Gastrocnemius medialis (tissue), 4 donors: ENCODE results near the gene DTD1. TPM values are rescaled to one million over a fixed set of nuclear protein-coding genes. Genes with fewer than 3 reads are reported as not detected.

Experiments
- ATAC-seq, 2 donors: fragments of 150-250 bp; one replicate each; pipeline ENCODE4 v1.9.1; 2016
- DNase-seq, 2 donors: peaks; one replicate each; pipeline ENCODE4 v3.0.0-alpha.2; 2019
- H3K27ac ChIP-seq, 4 donors: fragments of 200-600 bp; sonication (generic); 1 replicate in 1 of 4; 2 replicates in 3 of 4; pipeline ENCODE4 v1.5.1; 2016 to 2018; ENCODE audit warnings: mild to moderate bottlenecking in 2 of 4, moderate library complexity in 1 of 4
- H3K27me3 ChIP-seq, 3 donors: fragments of 200-600 bp; sonication (generic) in 2 of 3; 1 replicate in 1 of 3; 2 replicates in 2 of 3; pipeline versions ENCODE4 v1.5.1 to v1.6.0; 2016 to 2019; ENCODE audit warnings: mild to moderate bottlenecking in 1 of 3, moderate library complexity in 1 of 3
- H3K36me3 ChIP-seq, 2 donors: fragments of 200-600 bp; sonication (generic) in 1 of 2; one replicate each; pipeline ENCODE4 v1.5.1; 2017 to 2018
- H3K4me1 ChIP-seq, 2 donors: fragments of 200-600 bp; sonication (generic) in 1 of 2; one replicate each; pipeline ENCODE4 v1.5.1; 2016 to 2017; ENCODE audit warnings: mild to moderate bottlenecking in 2 of 2
- H3K4me3 ChIP-seq, 4 donors: fragments of 200-600 bp; sonication (generic) in 3 of 4; 1 replicate in 1 of 4; 2 replicates in 3 of 4; pipeline ENCODE4 v1.5.1; 2016 to 2019; ENCODE audit warnings: mild to moderate bottlenecking in 2 of 4
- H3K9me3 ChIP-seq, 3 donors: fragments of 200-600 bp; sonication (generic) in 2 of 3; 1 replicate in 1 of 3; 2 replicates in 2 of 3; pipeline ENCODE4 v1.5.1; 2016 to 2019
- POLR2A ChIP-seq, 2 donors: fragments of 450-650 bp; IDR thresholded peaks; one replicate each; pipeline ENCODE4 v1.6.1; 2017; ENCODE audit warnings: antibody characterized with exemption in 2 of 2, mild to moderate bottlenecking in 2 of 2, moderate library complexity in 2 of 2
- in situ Hi-C, 4 donors: fragments of 200-750 bp; cut with MboI; loops; one replicate each; pipeline versions ENCODE4 v1.15.0 to v1.8.0; 2017; ENCODE audit warnings: low sequenced_read_pairs in 4 of 4
- intact Hi-C: fragments of 100-400 bp; cut with DNase I; formaldehyde crosslinking; loops from one replicate; pipeline ENCODE4 v1.15.1; 2023; ENCODE audit warnings: low total_unique reads
- total RNA-seq, 4 donors: library from RNA; depleted of rRNA; stranded (reverse); fragments of >200 nt; gene quantifications; one replicate each; pipeline versions ENCODE4 v1.1.0 to v1.2.3, GENCODE V29; 2016
- TF ChIP-seq, protein P1 (sequence below), 5 experiments: fragments of 450-650 bp in 3 of 5; fragments of 200-600 bp in 2 of 5; sonication (generic) in 2 of 5; IDR thresholded peaks in 4 of 5; conservative IDR thresholded peaks in 1 of 5; 1 replicate in 4 of 5; 2 replicates in 1 of 5; pipeline ENCODE4 v1.5.1; 2016 to 2019; ENCODE audit warnings: antibody characterized with exemption in 5 of 5, mild to moderate bottlenecking in 3 of 5, moderate library complexity in 3 of 5

Gene DTD1
- total RNA-seq, 4 donors from 2014 or later: 18.0 to 33.0 (median 26.5) TPM

- peaks cover 0 to 83% of the 10 kb centered on the region in 2 donors for H3K36me3 ChIP-seq
- H3K27me3 ChIP-seq: no peaks in the 10 kb centered on the region
- H3K4me1 ChIP-seq: no peaks in the 10 kb centered on the region
- no peak overlapping the region for H3K4me3 ChIP-seq
- no peak for ATAC-seq
- no peaks in the 10 kb centered on the region for H3K9me3 ChIP-seq
- no peak for DNase-seq
- in situ Hi-C loops (no loop called here), intact Hi-C loops (no loop called here)
- TF ChIP-seq POLR2A (IDR thresholded peaks at IDR 0.05): no peak
- TF ChIP-seq, protein P1, sequence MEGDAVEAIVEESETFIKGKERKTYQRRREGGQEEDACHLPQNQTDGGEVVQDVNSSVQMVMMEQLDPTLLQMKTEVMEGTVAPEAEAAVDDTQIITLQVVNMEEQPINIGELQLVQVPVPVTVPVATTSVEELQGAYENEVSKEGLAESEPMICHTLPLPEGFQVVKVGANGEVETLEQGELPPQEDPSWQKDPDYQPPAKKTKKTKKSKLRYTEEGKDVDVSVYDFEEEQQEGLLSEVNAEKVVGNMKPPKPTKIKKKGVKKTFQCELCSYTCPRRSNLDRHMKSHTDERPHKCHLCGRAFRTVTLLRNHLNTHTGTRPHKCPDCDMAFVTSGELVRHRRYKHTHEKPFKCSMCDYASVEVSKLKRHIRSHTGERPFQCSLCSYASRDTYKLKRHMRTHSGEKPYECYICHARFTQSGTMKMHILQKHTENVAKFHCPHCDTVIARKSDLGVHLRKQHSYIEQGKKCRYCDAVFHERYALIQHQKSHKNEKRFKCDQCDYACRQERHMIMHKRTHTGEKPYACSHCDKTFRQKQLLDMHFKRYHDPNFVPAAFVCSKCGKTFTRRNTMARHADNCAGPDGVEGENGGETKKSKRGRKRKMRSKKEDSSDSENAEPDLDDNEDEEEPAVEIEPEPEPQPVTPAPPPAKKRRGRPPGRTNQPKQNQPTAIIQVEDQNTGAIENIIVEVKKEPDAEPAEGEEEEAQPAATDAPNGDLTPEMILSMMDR (IDR thresholded peaks at IDR 0.05 in 4 of 5, conservative IDR thresholded peaks at IDR 0.05 in 1 of 5): no peak
- no peak overlapping the region for H3K27ac ChIP-seq
Observed at GRCh38 chr20:18545566-18545965, 42.3 kb upstream of the DTD1 start.

DNA sequence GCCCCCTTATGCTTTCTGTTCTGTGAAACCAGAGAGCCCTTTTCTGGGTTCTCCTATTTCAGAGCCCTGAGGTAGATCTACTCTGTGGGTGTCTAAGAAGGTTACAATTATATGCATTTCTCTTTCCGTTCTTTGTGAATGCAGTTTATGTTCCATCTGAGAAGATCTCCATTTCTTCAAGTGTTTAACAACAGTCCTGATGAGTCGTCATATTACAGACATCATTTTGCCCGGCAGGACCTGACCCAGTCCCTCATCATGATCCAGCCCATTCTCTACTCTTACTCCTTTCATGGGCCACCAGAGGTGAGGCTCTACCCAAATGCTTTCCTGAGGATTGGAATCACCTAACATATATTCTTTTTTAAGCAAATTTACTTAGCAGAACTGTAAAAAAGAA is 39.4 kb upstream of the DTD1 start:
- intact Hi-C loops (no loop called here), in situ Hi-C loops (no loop called here)
- no peaks in the 10 kb centered on the region for H3K27me3 ChIP-seq

DNA sequence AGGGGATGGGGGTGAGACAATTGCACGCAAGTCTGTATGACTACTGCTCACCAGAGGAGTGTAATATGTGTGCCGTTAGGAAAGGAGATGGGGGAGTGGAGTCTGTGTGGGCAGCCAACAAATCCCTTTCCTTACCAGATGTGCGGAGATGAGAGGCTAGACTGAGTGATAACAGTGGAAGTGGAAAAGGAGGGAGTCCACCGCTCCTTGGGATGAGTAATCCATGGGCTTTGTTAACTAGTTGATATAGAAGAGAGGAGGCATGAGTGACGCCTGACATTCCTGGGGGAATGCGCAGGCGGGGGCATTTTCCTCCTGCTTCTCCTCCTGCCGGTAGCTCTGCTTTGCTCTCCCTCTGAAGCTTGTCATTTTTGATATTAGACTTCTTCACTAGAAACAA is 34.1 kb upstream of the DTD1 start:
- intact Hi-C loops (no loop called here), in situ Hi-C loops (loop anchor here in 1 of 4 donors (25.0 kb wide), 1 partner anchor 1816 kb away; the partner anchor contains the start of genes OTOR and SNRPB2)
- DNase-seq (no peak), ATAC-seq (no peak)
- H3K4me3 ChIP-seq: no peak overlapping the region
- no peak overlapping the region for H3K27ac ChIP-seq
- H3K9me3 ChIP-seq: no peaks in the 10 kb centered on the region
- no peaks in the 10 kb centered on the region for H3K4me1 ChIP-seq
- TF ChIP-seq, protein P1 (IDR thresholded peaks at IDR 0.05 in 4 of 5, conservative IDR thresholded peaks at IDR 0.05 in 1 of 5): no peak
- TF ChIP-seq POLR2A (IDR thresholded peaks at IDR 0.05): no peak
- no peaks in the 10 kb centered on the region for H3K27me3 ChIP-seq
- H3K36me3 ChIP-seq: peaks cover 0 to 64% of the 10 kb centered on the region in 2 donors

More for the DNA sequence above, 39.4 kb upstream of the DTD1 start:
- no peaks in the 10 kb centered on the region for H3K9me3 ChIP-seq
- H3K4me1 ChIP-seq: no peaks in the 10 kb centered on the region
- ATAC-seq (no peak), DNase-seq (no peak)
- TF ChIP-seq, protein P1 (IDR thresholded peaks at IDR 0.05 in 4 of 5, conservative IDR thresholded peaks at IDR 0.05 in 1 of 5): no peak
- no peak for TF ChIP-seq POLR2A (IDR thresholded peaks at IDR 0.05)
- H3K27ac ChIP-seq: no peak overlapping the region
- peaks cover 0 to 83% of the 10 kb centered on the region in 2 donors for H3K36me3 ChIP-seq
- H3K4me3 ChIP-seq: no peak overlapping the region

DNA sequence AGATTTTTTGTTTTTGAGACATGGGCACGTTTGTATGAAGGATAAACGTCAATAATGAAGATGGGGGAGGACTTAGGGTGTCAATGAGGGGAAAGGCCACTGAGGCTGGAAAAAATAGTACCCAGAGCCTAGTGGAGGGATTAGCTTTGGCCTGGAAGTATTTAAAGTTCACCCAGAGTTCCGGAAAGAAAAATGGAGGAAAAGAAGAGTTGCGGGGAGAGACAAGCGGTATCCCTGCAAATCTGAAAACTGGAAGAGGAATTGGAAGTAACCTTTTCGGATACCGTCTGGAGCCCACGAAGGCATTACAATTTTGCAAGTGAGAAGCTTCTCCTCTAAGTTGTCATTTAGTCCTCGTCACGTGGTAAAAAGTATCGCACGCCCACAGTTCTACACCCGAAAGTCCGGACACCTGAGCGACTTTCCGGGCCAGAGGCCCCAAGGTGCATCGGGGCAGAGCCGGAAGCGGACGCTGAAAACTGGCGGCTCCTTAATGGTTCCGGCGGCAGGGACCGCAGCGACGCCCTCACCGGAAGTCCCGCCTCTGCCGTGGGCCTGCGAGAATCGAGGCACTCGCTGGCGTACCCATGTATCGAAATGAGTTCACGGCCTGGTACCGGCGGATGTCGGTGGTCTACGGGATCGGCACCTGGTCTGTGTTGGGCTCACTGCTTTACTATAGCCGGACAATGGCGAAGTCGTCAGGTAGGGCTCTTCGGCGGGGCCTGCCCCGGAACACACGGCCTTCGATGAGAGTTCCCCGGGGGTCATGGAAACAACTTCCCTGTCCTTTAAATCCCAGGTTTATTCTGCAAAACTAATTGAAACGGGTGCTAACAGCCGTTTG is 20.7 kb upstream of the DTD1 start, which contains the start of gene SMIM26:
Gene SMIM26 (plus strand): TSS at position 541 of the 847 bp plus-strand sequence. CDS start 47 bp downstream, at position 588.
- in situ Hi-C loops: loop anchor here in 1 of 4 donors (25.0 kb wide), 1 partner anchor 1830 kb away; the partner anchor contains the start of genes OTOR and SNRPB2
- intact Hi-C loops: loop anchor here (1.0 to 5.0 kb wide), 4 partner anchors 60 to 280 kb away; partner anchors contain the start of genes DZANK1, POLR3F, SEC23B and ZNF133
- peak; percentile 97 to 99 for ATAC-seq

More for the DNA sequence above, 20.7 kb upstream of the DTD1 start, which contains the start of gene SMIM26:
- Histone ChIP-seq H3K27ac (peak within 1 kb of the TSS; percentile 82 to 90 (median 86)), H3K27me3 (no peaks in the 10 kb centered on the region), H3K4me1 (peaks cover 13 to 20% of the 10 kb centered on the region in 2 donors), H3K4me3 (peak within 1 kb of the TSS; percentile 61 to 85 (median 78)), H3K9me3 (no peaks in the 10 kb centered on the region), H3K36me3 (peaks cover 0 to 33% of the 10 kb centered on the region in 2 donors)
- TF ChIP-seq, protein P1 (IDR thresholded peaks at IDR 0.05 in 4 of 5, conservative IDR thresholded peaks at IDR 0.05 in 1 of 5): no peak
- TF ChIP-seq POLR2A (IDR thresholded peaks at IDR 0.05): peak in 1 of 2 donors; percentile 45
- peak; percentile 88 for DNase-seq
